C4-2B (cell line): Measurements from ENCODE around the gene KIAA1586.

Source experiments
- CTCF ChIP-seq: fragments of 450-650 bp; conservative IDR thresholded peaks from 2 replicates; pipeline ENCODE4 v1.5.1; 2017; ENCODE audit warnings: mild to moderate bottlenecking
- ZFX ChIP-seq: fragments of 450-650 bp; IDR thresholded peaks from 2 replicates; pipeline ENCODE4 v1.6.1; 2017

- no peak for TF ChIP-seq CTCF
- no peak for TF ChIP-seq ZFX
These were observed 1.9 kb upstream of the KIAA1586 start for GRCh38 chr6:57044568-57044967.
